HepG2 (cell line): ENCODE results near the gene TMPO. TPM values are rescaled to one million over a fixed set of nuclear protein-coding genes. Genes with fewer than 3 reads are reported as not detected.

ENCODE experiments used
- AHDC1 ChIP-seq: sonication (generic); formaldehyde crosslinking; IDR thresholded peaks from 2 replicates; pipeline ENCODE4 v1.5.1; 2020; ENCODE audit warnings: mild to moderate bottlenecking, missing genetic modification reagents, borderline replicate concordance
- DRAP1 ChIP-seq: IDR thresholded peaks from 2 replicates; pipeline ENCODE4 v1.6.1; 2016; ENCODE audit warnings: missing genetic modification reagents, missing compliant biosample characterization
- E2F1 ChIP-seq: sonication (generic); formaldehyde crosslinking; IDR thresholded peaks from 2 replicates; pipeline ENCODE4 v1.5.0; 2020; ENCODE audit warnings: missing genetic modification reagents
- EP300 ChIP-seq, 3 experiments: sonication (generic) in 1 of 3; formaldehyde crosslinking in 1 of 3; IDR thresholded peaks; 2 replicates each; pipeline versions ENCODE4 v1.5.1 to v1.6.1; 2011 to 2020; ENCODE audit warnings: low read depth in 2 of 3, low read length in 2 of 3, borderline replicate concordance in 1 of 3, improper control_type of control experiment in 1 of 3, mild to moderate bottlenecking in 1 of 3, missing genetic modification reagents in 1 of 3, moderate library complexity in 1 of 3
- FLYWCH1 ChIP-seq: sonication (generic); formaldehyde crosslinking; IDR thresholded peaks from 2 replicates; pipeline ENCODE4 v1.8.1; 2023; ENCODE audit warnings: mild to moderate bottlenecking, missing genetic modification reagents
- NFAT5 ChIP-seq: sonication (generic); formaldehyde crosslinking; IDR thresholded peaks from 2 replicates; pipeline ENCODE4 v1.4.0; 2020; ENCODE audit warnings: missing genetic modification reagents
- POLR2AphosphoS5 ChIP-seq: IDR thresholded peaks from 2 replicates; pipeline ENCODE4 v1.6.1; 2012; ENCODE audit warnings: low read depth, low read length
- RARA ChIP-seq: IDR thresholded peaks from 2 replicates; pipeline ENCODE4 v1.6.1; 2016; ENCODE audit warnings: missing genetic modification reagents, missing compliant biosample characterization
- TFDP2 ChIP-seq: sonication (generic); formaldehyde crosslinking; IDR thresholded peaks from 2 replicates; pipeline ENCODE4 v1.4.0; 2020; ENCODE audit warnings: missing genetic modification reagents
- ZMYM2 ChIP-seq: sonication (generic); formaldehyde crosslinking; IDR thresholded peaks from 2 replicates; pipeline ENCODE4 v1.8.0; 2022; ENCODE audit warnings: mild to moderate bottlenecking, missing genetic modification reagents
- ZNF543 ChIP-seq: sonication (generic); formaldehyde crosslinking; IDR thresholded peaks from 2 replicates; pipeline ENCODE4 v1.4.0; 2020; ENCODE audit warnings: mild to moderate bottlenecking, missing genetic modification reagents
- ZNF558 ChIP-seq: sonication (generic); formaldehyde crosslinking; IDR thresholded peaks from 2 replicates; pipeline ENCODE4 v1.9.0; 2022; ENCODE audit warnings: mild to moderate bottlenecking, missing genetic modification reagents, borderline replicate concordance
- ZNF644 ChIP-seq: IDR thresholded peaks from 2 replicates; pipeline ENCODE4 v1.6.1; 2016; ENCODE audit warnings: low read depth
- polyA plus RNA-seq, 8 experiments: library from polyadenylated mRNA; depleted of rRNA in 3 of 8; stranded (reverse) in 7 of 8; unstranded in 1 of 8; fragments of >200 nt; fragmentation: Illumina TruSeq in 4 of 8; extraction: Trizol in 4 of 8; gene quantifications; 2 replicates each; pipeline versions ENCODE4 v1.2.1 to v1.2.3, GENCODE V29; 2011 to 2016; ENCODE audit warnings: low read depth in 4 of 8, missing spikeins in 1 of 8, mixed read lengths in 1 of 8; ENCODE audit not compliant: insufficient read depth in 1 of 8
- total RNA-seq, 5 experiments: library from RNA; depleted of rRNA; stranded (reverse); fragments of >200 nt; fragmentation: Illumina TruSeq; extraction: Trizol; gene quantifications; 2 replicates each; pipeline ENCODE4 v1.2.3, GENCODE V29; 2016; ENCODE audit warnings: low read depth in 1 of 5

TMPO gene
- total and polyA plus RNA-seq, 2 of the 13 experiments (the other 11 are each of a cell fraction or from before 2014, with no cell fraction given), result 24.2 to 167 TPM

- TF ChIP-seq NFAT5 (0 out of 2 replicates have a peak, but pooled peaks have one; percentile 25), EP300 (IDR thresholded peaks at IDR 0.05; ENCODE audit: low read depth in 2 of 2, low read length in 2 of 2) (peak in 1 of 2 experiments; percentile 25; a peak in 3 of 4 replicates), EP300 (CRISPR knock-in tag; IDR thresholded peaks at IDR 0.05; ENCODE audit: borderline replicate concordance) (no peak), RARA (CRISPR knock-in tag) (peak; percentile 83), AHDC1 (CRISPR knock-in tag) (0 out of 2 replicates have a peak, but pooled peaks have one; percentile 54), E2F1 (peak; percentile 46), ZMYM2 (CRISPR knock-in tag) (peak; percentile 93; the same call in 1 of the 2 replicates), DRAP1 (0 out of 2 replicates have a peak, but pooled peaks have one; percentile 1), FLYWCH1 (CRISPR knock-in tag) (peak; percentile 56; the same call in 1 of the 2 replicates), POLR2AphosphoS5 (peak; percentile 70), ZNF644 (CRISPR knock-in tag) (peak; percentile 43; the same call in 1 of the 2 replicates), ZNF558 (CRISPR knock-in tag) (peak; percentile 67; the same call in 1 of the 2 replicates), ZNF543 (CRISPR knock-in tag) (peak; percentile 76; the same call in 1 of the 2 replicates), TFDP2 (peak; percentile 62)
Observed at GRCh38 chr12:98503592-98504367, 11.6 kb upstream of the TMPO start (continued).
